ENCODE results near the gene SLC44A5.
"Not testable (repeated sequence)": the region's sequence is repeated elsewhere in the genome, so short reads cannot be mapped to it uniquely, and the experiment has no call there.

SLC44A5 gene

DNA sequence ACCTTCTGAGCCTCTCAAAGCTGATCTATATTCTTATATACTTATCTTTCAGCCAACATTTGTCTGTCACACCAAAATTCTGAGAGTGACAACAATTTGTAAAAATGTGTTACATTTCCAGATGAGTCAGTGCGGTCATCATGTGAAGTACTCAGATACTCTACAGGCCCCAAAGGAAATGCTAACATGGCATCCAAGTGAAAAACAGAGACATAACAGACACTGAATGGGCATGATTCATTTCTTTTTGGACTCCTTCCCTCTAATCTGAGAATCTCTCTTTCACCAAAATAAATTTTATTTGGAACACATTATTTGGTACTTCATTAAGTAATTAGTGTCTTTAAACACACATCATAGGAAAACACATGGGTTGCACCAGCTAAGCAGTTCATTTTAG lies 96.6 kb downstream of the SLC44A5 start:
- Mint-ChIP-seq H3K4me1 (no peaks in the 10 kb centered on the region), H3K4me3 (no peak overlapping the region), H3K9me3 (no peaks in the 10 kb centered on the region), H3K27ac (no peak overlapping the region), H3K27me3 (peaks cover 7% of the 10 kb centered on the region)
- ATAC-seq: no peak
- DNase-seq: no peak

DNA sequence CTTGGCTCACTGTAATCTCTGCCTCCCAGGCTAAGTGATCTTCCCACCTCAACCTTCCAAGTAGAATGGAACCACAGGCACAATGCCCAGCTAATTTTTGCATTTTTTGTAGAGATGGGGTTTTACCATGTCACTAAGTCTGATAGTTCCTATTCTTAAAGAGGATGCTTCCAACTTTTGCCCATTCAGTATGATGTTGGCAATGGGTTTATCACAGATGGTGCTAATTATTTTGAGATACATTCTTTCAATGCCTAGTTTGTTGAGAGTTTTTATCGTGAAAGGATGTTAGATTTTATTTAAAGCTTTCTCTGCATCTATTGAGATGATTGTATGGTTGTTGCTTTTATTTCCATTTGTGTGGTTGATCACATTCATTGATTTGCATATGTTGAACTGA lies 103.9 kb downstream of the SLC44A5 start:
- peaks cover 0 to 7% of the 10 kb centered on the region in 2 donors for H3K9me3 Mint-ChIP-seq
- no peak for ATAC-seq
- H3K4me3 Mint-ChIP-seq: no peak overlapping the region
- no peak for DNase-seq
- H3K27ac Mint-ChIP-seq: no peak overlapping the region
- no peaks in the 10 kb centered on the region for H3K4me1 Mint-ChIP-seq
- no peaks in the 10 kb centered on the region for H3K27me3 Mint-ChIP-seq

DNA sequence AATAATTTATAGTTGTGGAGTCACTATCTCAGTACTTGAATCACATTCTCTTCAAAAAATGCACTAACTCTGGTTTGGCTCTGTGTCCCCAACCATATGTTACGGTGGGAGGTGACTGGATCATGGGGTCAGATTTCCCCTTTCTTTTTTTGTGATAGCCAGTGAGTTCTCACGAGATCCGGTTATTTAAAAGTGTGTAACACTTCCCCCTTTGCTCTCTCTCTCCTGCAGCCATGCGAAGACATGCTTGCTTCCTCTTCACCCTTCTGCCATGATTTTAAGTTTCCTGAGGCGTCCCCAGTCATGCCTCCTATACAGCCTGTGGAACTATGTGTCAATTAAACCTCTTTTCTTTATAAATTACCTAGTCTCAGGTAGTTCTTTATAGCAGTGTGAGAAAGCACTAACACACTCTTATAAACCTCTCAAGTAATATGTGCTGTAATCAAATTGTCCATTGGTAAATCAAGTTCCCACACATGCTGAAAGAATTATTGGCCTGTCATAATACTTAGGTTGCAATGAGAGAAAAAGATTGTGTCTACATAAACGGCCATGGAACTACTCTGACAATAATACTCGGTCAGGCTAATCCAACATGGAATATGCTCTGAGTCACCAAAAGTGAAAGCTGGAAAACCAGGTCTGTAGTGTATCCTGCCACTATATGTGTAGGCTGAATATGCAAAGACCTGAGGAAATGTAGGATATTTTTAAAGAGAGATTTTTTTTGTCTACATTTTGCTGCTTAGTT lies 107.5 kb downstream of the SLC44A5 start:
- Mint-ChIP-seq H3K4me1 (no peaks in the 10 kb centered on the region), H3K27ac (peak overlapping the region in 1 of 2 donors; percentile 64), H3K4me3 (no peak overlapping the region), H3K9me3 (peaks cover 0 to 7% of the 10 kb centered on the region in 2 donors), H3K27me3 (no peaks in the 10 kb centered on the region)
- DNase-seq: no peak
- no peak for ATAC-seq

DNA sequence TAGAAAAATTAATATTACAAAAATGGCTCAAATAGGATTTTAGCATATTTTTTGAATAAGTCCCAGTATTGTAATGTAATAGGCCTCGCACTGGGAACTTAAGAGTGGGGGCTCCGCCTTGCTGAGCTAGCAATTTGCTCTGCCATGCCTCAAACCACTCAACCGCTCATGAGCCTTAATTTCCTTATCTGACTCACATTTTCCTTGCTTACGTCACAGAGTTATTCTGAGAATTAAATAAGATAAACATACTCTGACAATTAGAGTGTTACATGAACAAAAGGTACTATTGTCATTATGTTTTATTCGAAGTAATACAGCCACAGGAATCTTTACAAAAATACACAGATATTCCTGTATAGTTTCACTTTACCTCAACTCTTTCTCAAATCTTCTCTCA lies 108.1 kb downstream of the SLC44A5 start:
- no peak overlapping the region for H3K4me3 Mint-ChIP-seq
- peaks cover 0 to 7% of the 10 kb centered on the region in 2 donors for H3K9me3 Mint-ChIP-seq
- H3K27me3 Mint-ChIP-seq: no peaks in the 10 kb centered on the region
- H3K27ac Mint-ChIP-seq: peak overlapping the region in 1 of 2 donors; percentile 64
- ATAC-seq (no peak), DNase-seq (no peak)
- H3K4me1 Mint-ChIP-seq: no peaks in the 10 kb centered on the region

DNA sequence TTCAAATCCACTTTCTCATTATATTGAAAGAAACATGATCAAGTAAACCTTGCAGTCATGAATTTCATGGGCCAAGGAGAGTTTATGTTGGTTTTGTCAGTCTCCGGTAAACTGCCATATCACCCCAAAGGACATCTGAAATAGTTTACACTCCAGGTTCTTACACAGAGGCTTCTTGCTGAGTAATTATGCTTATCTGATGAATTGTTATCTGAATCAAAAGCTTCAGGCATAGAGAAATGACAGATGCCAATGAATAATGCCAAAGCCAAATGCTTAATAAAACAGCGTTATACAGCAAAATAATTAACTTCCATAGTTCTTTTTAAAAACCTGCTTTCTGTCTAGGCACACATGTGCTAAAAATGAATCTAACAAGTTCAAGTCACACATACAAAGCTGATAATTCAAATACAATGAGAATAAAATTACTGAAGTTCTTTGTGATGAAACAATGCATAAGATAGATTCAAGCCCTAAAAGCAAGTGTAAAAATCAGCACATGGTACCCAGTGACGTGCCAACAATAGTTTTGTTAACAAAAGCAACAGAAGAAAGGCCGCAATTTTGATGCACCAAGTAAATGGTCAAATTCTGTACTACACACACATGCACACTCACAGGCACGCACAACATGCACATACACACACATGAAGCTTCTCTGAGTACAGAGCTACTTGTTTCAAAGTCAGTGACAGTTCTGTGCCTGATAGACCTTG lies 109.2 kb downstream of the SLC44A5 start:
- Mint-ChIP-seq H3K4me1 (no peaks in the 10 kb centered on the region), H3K27ac (no peak overlapping the region), H3K4me3 (no peak overlapping the region), H3K27me3 (no peaks in the 10 kb centered on the region), H3K9me3 (peaks cover 0 to 7% of the 10 kb centered on the region in 2 donors)
- DNase-seq (no peak), ATAC-seq (no peak)

DNA sequence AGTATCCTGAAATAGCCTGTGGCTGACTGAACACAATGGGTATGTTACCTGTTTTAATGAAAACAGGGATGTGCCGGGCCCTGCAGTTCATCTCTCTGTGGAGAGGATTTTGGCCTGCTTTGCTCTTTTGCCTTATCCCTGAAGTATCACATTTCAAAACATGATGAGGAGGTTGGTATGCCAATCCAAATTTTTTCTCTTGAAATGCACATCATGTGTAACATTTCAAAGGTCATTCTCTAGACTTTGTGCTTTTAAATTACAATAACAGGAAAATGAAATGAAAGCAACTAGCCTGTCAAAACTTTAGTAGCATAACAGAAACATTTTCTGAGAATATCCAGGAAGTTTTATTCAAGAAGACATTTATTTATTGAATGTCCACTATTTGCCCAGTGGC lies 118.9 kb downstream of the SLC44A5 start:
- Mint-ChIP-seq H3K4me1 (no peaks in the 10 kb centered on the region), H3K4me3 (no peak overlapping the region), H3K9me3 (peaks cover 8% of the 10 kb centered on the region in 2 donors), H3K27me3 (no peaks in the 10 kb centered on the region), H3K27ac (no peak overlapping the region)
- no peak for ATAC-seq
- DNase-seq: no peak

DNA sequence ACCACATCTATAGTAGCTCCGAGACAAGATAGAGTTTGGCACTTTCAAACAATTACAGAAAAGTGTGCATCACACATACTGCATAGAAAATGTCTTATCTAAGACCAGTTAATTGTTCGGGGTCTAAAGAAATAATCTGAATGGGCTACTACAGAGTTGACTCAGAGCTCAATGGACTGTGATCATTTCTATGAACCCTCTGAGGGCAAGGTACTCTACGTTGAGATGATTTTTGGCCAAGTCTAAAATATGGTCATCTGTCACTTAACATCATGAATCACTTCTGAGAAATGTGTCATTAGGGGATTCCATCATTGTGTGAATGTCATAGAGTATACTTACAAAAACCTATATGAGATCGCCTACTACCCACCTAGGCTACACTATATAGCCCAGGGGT lies 123.5 kb downstream of the SLC44A5 start:
- no peak overlapping the region for H3K27ac Mint-ChIP-seq
- no peaks in the 10 kb centered on the region for H3K27me3 Mint-ChIP-seq
- no peak overlapping the region for H3K4me3 Mint-ChIP-seq
- H3K9me3 Mint-ChIP-seq: peaks cover 8 to 19% of the 10 kb centered on the region in 2 donors
- H3K4me1 Mint-ChIP-seq: no peaks in the 10 kb centered on the region
- ATAC-seq (no peak), DNase-seq (no peak)

DNA sequence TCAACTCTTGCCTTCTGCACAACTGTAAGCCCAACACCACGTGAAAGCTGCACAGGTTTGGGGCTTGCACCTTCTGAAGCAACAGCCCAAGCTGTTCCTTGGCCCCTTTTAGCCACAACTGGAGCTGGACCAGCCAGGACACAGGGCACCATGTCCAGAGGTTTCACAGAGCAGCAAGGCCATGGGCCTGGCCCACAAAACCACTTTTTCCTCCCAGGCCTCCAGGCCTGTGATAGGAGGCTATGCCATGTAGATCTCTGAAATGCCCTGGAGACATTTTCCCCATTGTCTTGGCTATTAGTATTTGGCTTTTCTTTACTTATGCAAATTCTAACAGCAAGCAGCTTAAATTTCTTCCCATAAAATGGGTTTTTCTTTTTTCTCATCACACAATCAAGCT lies 126.1 kb downstream of the SLC44A5 start:
- no peak overlapping the region for H3K27ac Mint-ChIP-seq
- no peak overlapping the region for H3K4me3 Mint-ChIP-seq
- peak; percentile 7 for ATAC-seq

DNA sequence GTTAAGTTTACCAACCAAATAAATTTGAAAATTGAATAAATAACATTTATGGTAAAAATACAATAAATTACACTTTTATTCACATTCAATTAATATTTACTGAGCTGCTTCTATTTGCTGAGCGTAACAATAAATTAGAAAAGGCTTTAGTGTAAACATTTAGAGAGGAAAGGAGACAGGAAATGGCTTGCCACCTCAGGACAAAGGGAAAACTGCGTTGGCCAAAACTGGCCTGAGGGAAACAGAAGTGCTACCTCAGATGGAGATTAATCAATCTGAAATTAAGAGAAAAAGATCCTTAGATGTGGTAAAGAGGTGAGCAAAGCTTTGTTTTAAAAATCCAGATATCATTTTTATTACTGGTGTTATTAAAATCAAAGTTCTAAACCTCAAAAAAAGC lies 128.0 kb downstream of the SLC44A5 start:
- H3K27me3 Mint-ChIP-seq: no peaks in the 10 kb centered on the region
- H3K27ac Mint-ChIP-seq: no peak overlapping the region
- ATAC-seq: no peak

More for the DNA sequence above, 126.1 kb downstream of the SLC44A5 start:
- DNase-seq: no peak
- Mint-ChIP-seq H3K27me3 (no peaks in the 10 kb centered on the region), H3K9me3 (peaks cover 8 to 19% of the 10 kb centered on the region in 2 donors), H3K4me1 (no peaks in the 10 kb centered on the region)

DNA sequence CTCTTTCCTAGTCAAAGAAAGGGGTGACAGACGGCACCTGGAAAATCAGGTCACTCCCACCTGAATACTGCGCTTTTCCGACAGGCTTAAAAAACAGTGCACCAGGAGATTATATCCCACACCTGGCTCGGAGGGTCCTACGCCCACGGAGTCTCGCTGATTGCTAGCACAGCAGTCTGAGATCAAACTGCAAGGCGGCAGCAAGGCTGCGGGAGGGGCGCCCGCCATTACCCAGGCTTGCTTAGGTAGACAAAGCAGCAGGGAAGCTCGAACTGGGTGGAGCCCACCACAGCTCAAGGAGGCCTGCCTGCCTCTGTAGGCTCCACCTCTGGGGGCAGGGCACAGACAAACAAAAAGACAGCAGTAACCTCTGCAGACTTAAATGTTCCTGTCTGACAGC lies 134.4 kb downstream of the SLC44A5 start:
- ATAC-seq, H3K4me3 Mint-ChIP-seq, H3K27me3 Mint-ChIP-seq, H3K4me1 Mint-ChIP-seq, DNase-seq, H3K27ac Mint-ChIP-seq: not testable (repeated sequence)
- peaks cover 0 to 14% of the 10 kb centered on the region in 2 donors for H3K9me3 Mint-ChIP-seq

More for the DNA sequence above, 128.0 kb downstream of the SLC44A5 start:
- H3K4me3 Mint-ChIP-seq: no peak overlapping the region
- no peak for DNase-seq
- H3K9me3 Mint-ChIP-seq: peaks cover 8 to 26% of the 10 kb centered on the region in 2 donors
- H3K4me1 Mint-ChIP-seq: no peaks in the 10 kb centered on the region

DNA sequence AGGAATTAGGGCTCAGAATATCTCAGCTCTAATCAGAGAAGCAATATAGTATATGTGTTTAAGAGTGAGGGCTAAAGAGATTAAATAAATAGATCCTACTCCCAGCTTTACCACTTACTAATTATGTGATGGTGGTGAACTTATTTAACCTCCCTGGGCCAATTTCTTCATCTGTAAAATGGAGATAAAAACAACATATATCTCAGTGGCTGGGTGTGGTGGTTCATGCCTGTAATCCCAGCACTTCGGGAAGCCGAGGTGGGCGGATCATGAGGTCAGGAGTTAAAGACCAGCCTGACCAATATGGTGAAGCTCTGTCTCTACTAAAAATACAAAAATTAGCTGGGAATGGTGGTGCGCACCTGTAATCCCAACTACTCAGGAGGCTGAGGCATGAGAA lies 135.2 kb downstream of the SLC44A5 start:
- no peak overlapping the region for H3K4me3 Mint-ChIP-seq
- ATAC-seq (no peak), DNase-seq (no peak)
- no peaks in the 10 kb centered on the region for H3K4me1 Mint-ChIP-seq
- no peak overlapping the region for H3K27ac Mint-ChIP-seq
- H3K27me3 Mint-ChIP-seq: no peaks in the 10 kb centered on the region
- H3K9me3 Mint-ChIP-seq: peaks cover 0 to 14% of the 10 kb centered on the region in 2 donors

DNA sequence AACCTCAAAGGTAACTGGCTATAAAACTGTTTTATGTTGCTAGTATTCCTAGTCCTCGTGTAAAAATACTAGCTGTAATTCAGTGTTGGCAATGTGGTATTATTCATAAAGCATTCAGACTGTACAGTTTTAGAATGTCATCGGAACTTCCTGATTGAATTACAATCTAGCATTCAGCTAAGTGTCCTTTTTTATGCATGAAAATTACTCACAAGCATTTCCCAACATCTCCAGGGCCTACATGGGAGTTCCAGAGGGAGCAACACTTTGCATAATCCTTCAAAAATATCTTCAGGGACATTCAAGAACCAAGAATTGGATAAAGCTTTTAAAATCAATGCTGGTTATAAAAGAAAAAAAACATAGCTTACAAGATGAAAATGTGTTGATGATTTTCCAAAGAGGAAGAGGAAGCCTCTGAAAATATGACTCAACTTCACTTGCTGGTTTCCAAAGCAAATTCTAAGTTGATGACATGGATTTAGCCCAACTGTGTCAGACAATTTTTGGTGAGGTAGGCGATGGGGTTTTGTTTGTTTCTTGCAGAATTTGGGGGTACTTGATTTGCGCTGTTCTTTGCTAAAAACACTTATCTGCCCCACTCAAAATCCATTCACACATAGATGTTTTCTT lies 137.8 kb downstream of the SLC44A5 start:
- no peak for ATAC-seq
- peaks cover 0 to 7% of the 10 kb centered on the region in 2 donors for H3K9me3 Mint-ChIP-seq

DNA sequence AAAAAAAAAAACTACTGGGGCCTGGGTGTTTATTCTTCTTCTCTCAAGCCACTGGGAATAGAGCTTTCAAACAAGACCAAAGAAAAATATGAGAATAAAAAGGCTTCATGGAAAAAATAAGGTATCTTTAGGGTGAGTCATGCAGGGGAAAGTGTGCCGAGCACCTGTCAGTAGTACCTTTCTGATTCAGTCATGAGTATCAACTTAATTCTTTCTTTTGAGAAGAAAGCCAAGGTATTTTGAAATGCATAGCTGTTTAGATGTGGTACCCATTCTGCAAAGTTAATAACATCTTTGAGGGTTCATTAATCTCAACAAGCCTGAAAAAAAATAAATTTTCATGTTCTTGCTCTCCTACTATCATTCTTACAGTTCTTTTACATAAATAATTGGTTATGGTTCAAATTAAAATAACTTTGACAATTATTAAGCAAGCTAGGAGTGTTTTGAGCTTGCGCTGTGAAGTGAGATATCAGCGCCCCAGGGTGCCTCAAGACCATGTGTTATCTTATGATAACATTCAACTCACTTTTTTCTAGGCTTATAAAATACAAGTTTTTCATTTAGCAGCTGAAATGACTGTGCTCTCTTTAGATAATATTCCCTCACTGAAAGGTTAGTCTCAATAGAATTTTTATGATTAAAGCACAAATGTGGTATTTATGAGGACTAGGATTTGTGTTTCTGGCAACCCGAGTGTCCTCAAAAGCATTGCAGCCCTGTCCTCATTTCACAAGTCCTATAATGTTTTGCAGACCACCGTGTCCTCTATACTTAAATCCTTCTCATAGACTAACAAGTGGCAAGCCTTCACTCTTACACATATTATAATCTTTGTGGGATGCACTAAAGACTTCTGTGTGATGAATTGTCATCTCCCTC lies 138.6 kb downstream of the SLC44A5 start:
- Mint-ChIP-seq H3K27me3 (no peaks in the 10 kb centered on the region), H3K4me1 (no peaks in the 10 kb centered on the region), H3K27ac (peak overlapping the region in 1 of 2 donors; percentile 13), H3K4me3 (no peak overlapping the region), H3K9me3 (peaks cover 0 to 4% of the 10 kb centered on the region in 2 donors)
- ATAC-seq: no peak
- no peak for DNase-seq

More for the DNA sequence above, 137.8 kb downstream of the SLC44A5 start:
- H3K4me3 Mint-ChIP-seq: no peak overlapping the region
- H3K27me3 Mint-ChIP-seq: no peaks in the 10 kb centered on the region
- DNase-seq: no peak
- H3K27ac Mint-ChIP-seq: no peak overlapping the region
- no peaks in the 10 kb centered on the region for H3K4me1 Mint-ChIP-seq

DNA sequence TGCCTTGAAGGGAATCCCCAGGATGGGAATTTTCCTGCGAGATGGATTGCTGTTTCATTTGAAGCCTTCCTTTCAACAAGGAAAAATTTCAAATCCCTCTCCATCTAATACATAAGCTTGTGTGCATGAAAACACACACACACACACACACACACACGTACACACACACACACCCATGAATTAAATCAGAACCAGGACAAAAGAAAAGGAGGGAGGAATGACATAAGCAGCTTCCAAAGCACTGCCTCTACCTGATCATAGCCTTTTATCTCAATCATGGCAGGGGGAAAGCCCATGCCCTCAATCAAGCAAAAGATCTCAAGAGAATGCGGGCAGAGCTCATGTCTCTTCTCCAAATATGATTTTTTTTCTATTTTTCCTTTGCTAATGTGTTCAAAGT lies 139.7 kb downstream of the SLC44A5 start:
- Mint-ChIP-seq H3K4me3 (no peak overlapping the region), H3K27me3 (no peaks in the 10 kb centered on the region), H3K9me3 (peaks cover 0 to 8% of the 10 kb centered on the region in 2 donors), H3K4me1 (no peaks in the 10 kb centered on the region), H3K27ac (no peak overlapping the region)
- ATAC-seq (no peak), DNase-seq (no peak)

DNA sequence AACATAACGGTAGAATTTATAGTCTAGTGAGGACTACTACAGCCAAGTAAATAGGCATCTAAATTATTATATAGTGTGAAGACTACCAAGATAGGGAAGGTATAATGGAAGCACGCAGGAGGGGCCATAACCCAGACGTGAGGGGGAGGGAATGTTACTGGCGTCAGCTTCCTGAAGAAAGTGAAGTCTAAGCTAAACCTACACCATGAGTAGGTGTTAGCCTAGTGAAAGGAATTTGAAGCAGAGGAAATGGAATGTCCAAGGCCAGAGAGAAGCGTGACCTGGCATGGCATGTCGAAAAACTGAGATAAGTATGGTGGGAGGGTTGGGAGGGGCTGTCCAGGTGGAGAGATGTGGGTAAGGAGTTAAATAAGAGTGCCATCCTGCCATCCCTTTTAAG lies 140.5 kb downstream of the SLC44A5 start:
- Mint-ChIP-seq H3K4me3 (no peak overlapping the region), H3K27ac (no peak overlapping the region), H3K27me3 (no peaks in the 10 kb centered on the region), H3K4me1 (no peaks in the 10 kb centered on the region), H3K9me3 (peaks cover 0 to 8% of the 10 kb centered on the region in 2 donors)
- no peak for ATAC-seq
- DNase-seq: no peak
